IPS-18c (cell line): ENCODE data around the gene OSTN.
"Not testable (repeated sequence)": the region's sequence is repeated elsewhere in the genome, so short reads cannot be mapped to it uniquely, and the experiment has no call there.

ENCODE experiments used
- H3K4me3 ChIP-seq: 2 replicates; pipeline ENCODE4 v1.7.0; 2013; ENCODE audit warnings: low read depth, mild to moderate bottlenecking, low read length, moderate library complexity; ENCODE audit not compliant: insufficient read depth
- H3K9me3 ChIP-seq: one replicate; pipeline ENCODE4 v1.6.1; 2013; ENCODE audit warnings: mild to moderate bottlenecking, low read length, moderate library complexity; ENCODE audit not compliant: control insufficient read depth, insufficient read depth

The OSTN gene

GRCh38 chr3:191198932-191199331 is at the start of gene OSTN:
Gene OSTN, plus strand, starts transcription at chr3:191199241. Its CDS starts 13,292 bp downstream, at chr3:191212533.
- Histone ChIP-seq H3K9me3 (no peaks in the 10 kb centered on the region), H3K4me3 (no peak within 1 kb of the TSS)

GRCh38 chr3:191151653-191152052 is 47.4 kb upstream of the OSTN start:
- Histone ChIP-seq H3K9me3 (no peaks in the 10 kb centered on the region), H3K4me3 (no peak overlapping the region)

GRCh38 chr3:191154827-191155226 is 44.2 kb upstream of the OSTN start:
- Histone ChIP-seq H3K4me3 (no peak overlapping the region), H3K9me3 (no peaks in the 10 kb centered on the region)

GRCh38 chr3:191158247-191158646 is 40.8 kb upstream of the OSTN start:
- no peak overlapping the region for H3K4me3 ChIP-seq
- no peaks in the 10 kb centered on the region for H3K9me3 ChIP-seq

- Histone ChIP-seq H3K4me3 (no peak overlapping the region), H3K9me3 (no peaks in the 10 kb centered on the region)
Observed at GRCh38 chr3:191158815-191159214, 40.2 kb upstream of the OSTN start.

GRCh38 chr3:191165802-191166201 is 33.2 kb upstream of the OSTN start:
- H3K9me3 ChIP-seq = no peaks in the 10 kb centered on the region
- H3K4me3 ChIP-seq = no peak overlapping the region

GRCh38 chr3:191166368-191166767 is 32.7 kb upstream of the OSTN start:
- Histone ChIP-seq H3K4me3 (no peak overlapping the region), H3K9me3 (no peaks in the 10 kb centered on the region)

GRCh38 chr3:191169566-191169965 is 29.5 kb upstream of the OSTN start:
- H3K9me3 ChIP-seq = no peaks in the 10 kb centered on the region
- no peak overlapping the region for H3K4me3 ChIP-seq

- no peak overlapping the region for H3K4me3 ChIP-seq
- H3K9me3 ChIP-seq = no peaks in the 10 kb centered on the region
Observed at GRCh38 chr3:191170097-191170496, 28.9 kb upstream of the OSTN start.

- peaks cover 2% of the 10 kb centered on the region for H3K9me3 ChIP-seq
- H3K4me3 ChIP-seq = no peak overlapping the region
Observed at GRCh38 chr3:191175102-191175501, 23.9 kb upstream of the OSTN start.

GRCh38 chr3:191176038-191176785 is 22.8 kb upstream of the OSTN start:
- peaks cover 2% of the 10 kb centered on the region for H3K9me3 ChIP-seq

GRCh38 chr3:191185382-191185781 is 13.7 kb upstream of the OSTN start:
- H3K9me3 ChIP-seq, H3K4me3 ChIP-seq: not testable (repeated sequence)

More at GRCh38 chr3:191176038-191176785, 22.8 kb upstream of the OSTN start:
- H3K4me3 ChIP-seq = no peak overlapping the region

- not testable (repeated sequence) for H3K9me3 ChIP-seq, H3K4me3 ChIP-seq
Observed at GRCh38 chr3:191188246-191188645, 10.8 kb upstream of the OSTN start.

GRCh38 chr3:191192270-191192669 is 6.8 kb upstream of the OSTN start:
- not testable (repeated sequence) for H3K4me3 ChIP-seq, H3K9me3 ChIP-seq

- Histone ChIP-seq H3K9me3 (peaks cover 2% of the 10 kb centered on the region), H3K4me3 (no peak overlapping the region)
Observed at GRCh38 chr3:191192941-191193340, 6.1 kb upstream of the OSTN start.

GRCh38 chr3:191197761-191198306 is 1.2 kb upstream of the OSTN start:
- no peak overlapping the region for H3K4me3 ChIP-seq
- H3K9me3 ChIP-seq = no peaks in the 10 kb centered on the region

GRCh38 chr3:191198480-191198879 is 561 bp upstream of the OSTN start:
- no peaks in the 10 kb centered on the region for H3K9me3 ChIP-seq
- no peak overlapping the region for H3K4me3 ChIP-seq

GRCh38 chr3:191210032-191210431 is 11.0 kb downstream of the OSTN start:
- Histone ChIP-seq H3K4me3 (no peak overlapping the region), H3K9me3 (no peaks in the 10 kb centered on the region)

GRCh38 chr3:191216510-191216909 is 17.5 kb downstream of the OSTN start:
- no peak overlapping the region for H3K4me3 ChIP-seq
- H3K9me3 ChIP-seq = no peaks in the 10 kb centered on the region
